NCI-H526 treated with DMSO at 0.1 percent for 48 hours (cell line): ENCODE measurements around the gene COL2A1.
"Not testable (repeated sequence)": the region's sequence is repeated elsewhere in the genome, so short reads cannot be mapped to it uniquely, and the experiment has no call there.

Experiments
- DNase-seq: peaks from one replicate; lab custom pipeline; 2025; lab: John Stamatoyannopoulos, UW

The COL2A1 gene

DNA sequence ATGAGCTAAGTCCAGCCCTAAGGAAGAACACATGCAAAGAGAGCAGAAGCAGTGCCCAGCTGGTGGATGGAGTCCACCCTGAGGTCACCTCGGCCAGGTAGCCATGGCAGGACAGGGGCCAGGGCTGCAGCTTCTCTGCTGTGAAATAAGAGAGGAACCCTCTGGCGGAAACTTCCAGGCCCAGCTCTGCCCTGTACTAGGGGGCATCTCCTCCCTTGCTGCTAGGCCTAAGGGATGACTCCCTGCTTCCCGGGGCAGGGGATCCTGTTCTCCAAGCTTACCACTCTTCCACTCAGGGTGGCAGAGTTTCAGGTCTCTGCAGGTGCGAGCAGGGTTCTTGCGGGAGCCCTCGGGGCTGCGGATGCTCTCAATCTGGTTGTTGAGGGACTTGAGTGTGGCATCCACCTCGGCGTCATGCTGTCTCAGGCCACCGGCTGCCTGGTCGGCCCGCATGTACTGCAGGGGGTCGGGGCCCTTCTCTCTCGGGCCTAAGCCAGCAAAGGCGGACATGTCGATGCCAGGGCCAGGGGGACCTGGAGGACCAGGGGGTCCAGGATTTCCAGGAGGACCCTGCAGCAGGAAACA, 29.1 kb downstream of the COL2A1 start:
- no peak for DNase-seq

DNA sequence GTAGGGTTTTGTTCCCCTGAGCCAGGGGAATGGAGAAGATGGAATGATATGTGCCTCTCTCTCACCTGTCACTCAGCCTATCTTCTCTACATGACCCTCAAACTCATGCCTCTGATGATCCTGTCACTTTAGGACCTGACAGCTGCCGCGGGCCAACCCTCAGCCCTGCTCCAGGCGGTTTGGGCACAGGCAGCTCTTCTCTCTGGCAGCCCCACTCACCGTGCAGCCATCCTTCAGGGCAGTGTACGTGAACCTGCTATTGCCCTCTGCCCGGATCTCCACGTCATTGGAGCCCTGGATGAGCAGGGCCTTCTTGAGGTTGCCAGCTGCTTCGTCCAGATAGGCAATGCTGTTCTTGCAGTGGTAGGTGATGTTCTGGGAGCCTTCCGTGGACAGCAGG, 30.4 kb downstream of the COL2A1 start:
- DNase-seq: no peak

DNA sequence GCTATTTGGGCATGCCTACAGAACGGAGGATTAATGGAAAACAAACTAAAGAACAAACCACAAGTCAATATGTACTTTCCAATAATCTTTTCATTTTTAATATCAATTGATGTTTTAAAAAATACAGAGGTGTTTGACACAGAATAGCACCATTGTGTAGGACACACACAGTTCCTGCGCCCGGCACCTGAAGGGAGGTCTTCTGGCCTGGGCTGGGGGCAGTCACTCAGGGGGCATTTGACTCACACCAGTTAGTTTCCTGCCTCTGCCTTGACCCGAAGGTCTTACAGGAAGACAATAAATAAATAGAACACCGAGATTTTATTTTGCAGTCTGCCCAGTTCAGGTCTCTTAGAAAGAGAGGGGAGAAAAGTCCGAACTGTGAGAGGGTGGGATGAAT, 31.4 kb downstream of the COL2A1 start:
- DNase-seq: no peak

DNA sequence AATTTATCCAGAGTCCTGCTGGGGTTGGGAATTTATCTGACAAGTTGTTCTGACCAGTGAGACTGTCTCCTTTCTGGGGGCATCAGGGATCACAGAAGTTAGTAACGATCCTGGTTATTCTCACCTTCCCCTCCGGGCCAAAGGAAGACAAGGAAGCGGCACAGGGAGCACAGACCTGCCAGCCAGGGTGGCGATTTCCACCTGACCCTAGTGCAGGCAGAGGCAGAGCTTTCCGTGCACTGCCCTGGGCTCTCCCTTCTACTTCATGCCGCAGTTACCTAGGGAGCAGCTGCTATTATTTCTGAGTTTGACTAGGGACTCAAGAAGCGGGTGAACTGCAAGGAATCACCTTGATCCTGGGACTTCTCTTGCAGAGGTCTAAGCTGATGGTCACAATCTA, 33.4 kb downstream of the COL2A1 start:
- no peak for DNase-seq

DNA sequence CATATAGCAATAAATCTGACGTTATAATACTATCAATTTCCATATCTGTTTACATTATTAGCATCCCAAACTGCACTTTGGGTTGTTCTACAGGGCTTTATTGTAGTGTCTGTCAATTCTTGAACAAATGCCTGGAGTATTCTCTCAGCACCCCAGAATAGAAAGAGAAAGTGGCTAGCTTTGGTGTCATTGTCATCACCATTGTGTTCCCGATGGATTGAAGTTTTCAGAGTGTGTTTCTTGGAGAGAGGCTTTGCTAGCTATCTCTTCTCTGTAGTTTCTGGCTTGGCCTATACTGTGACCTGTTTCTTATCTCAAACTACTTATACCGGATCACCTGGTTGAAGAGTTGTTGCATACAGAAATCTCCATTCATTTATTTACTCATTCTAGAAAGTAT, 34.4 kb downstream of the COL2A1 start:
- DNase-seq: no peak

DNA sequence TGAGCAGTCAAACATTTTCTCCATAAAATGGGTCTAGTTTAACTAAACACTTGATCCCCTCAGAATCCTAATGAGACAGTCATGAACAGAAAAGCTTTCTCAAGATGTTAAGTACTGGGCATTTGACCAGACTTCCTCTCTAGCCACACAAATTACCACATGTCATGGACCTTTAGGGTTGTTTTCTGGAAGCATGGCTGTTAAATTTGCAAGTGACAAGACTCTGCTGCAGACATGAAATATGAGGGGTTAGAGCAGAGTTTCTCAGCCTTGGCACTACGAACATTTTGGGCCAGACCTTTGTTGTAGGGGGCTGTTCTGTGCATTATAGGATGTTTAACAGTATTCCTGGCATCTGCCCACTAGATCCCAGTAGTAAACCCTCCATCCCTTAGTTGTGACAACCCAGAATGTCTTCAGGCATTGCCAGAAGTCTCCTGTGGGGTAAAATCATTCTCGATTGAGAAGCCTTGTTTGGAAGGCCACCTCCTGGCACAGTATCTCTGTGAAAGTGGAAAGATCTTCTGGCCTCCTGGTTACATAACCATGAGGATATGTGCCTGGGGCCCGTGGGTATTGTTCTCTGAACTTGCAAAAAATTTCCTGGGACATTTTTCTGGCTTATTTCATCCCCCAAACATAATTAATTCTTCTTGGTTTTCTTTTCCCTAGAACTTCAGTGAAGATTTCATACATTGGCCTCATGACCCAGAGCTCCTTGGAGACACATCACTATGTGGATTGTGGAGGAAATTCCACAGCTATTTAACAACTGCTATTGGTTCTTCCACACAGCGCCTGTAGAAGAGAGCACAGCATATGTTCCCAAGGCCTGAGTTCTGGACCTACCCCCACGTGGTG, 36.6 kb downstream of the COL2A1 start:
- DNase-seq: no peak

DNA sequence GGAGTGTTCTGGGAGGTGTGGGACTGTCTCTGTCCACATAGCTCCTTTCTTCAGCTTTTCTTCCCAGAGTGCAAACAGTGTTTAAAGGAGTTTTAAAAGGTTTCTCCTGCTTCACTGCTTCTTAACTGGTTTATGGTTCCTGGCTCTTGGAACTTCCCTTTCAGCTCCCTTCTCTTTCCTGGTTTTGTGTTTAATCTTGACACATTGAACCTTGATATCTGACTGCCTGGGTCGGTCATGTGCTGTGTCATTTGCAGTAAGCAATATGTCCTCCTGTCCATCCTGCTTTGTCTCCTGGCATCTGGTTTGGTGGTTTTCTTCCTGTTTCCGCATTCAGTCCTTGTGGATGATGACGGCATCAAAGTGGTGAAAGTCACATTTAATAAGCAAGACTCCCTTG, 38.7 kb downstream of the COL2A1 start:
- DNase-seq: no peak

DNA sequence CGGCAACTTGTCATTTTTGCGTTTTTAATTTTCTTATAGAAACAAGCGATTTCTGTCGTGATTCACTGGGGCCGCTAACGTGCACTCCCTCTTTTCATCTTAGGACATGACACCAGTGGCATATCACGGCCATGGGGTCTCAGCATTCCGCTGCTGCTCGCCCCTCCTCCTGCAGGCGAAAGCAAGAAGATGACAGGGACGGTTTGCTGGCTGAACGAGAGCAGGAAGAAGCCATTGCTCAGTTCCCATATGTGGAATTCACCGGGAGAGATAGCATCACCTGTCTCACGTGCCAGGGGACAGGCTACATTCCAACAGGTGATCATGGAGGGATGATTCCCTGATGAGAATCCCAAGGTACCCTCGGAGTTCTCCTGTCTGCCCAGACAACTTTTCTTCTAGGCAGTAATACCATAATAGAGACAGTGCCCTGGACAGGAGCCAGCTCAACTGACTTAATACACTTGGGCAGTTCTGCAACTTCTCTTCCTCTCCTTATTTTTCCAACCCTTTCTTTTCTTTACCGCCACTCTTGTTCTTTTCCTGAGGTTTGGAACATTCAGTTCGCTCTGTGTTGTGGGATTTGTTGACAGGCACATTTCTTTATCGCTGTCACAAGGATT, 40.1 kb downstream of the COL2A1 start:
- peak; percentile 25 for DNase-seq

DNA sequence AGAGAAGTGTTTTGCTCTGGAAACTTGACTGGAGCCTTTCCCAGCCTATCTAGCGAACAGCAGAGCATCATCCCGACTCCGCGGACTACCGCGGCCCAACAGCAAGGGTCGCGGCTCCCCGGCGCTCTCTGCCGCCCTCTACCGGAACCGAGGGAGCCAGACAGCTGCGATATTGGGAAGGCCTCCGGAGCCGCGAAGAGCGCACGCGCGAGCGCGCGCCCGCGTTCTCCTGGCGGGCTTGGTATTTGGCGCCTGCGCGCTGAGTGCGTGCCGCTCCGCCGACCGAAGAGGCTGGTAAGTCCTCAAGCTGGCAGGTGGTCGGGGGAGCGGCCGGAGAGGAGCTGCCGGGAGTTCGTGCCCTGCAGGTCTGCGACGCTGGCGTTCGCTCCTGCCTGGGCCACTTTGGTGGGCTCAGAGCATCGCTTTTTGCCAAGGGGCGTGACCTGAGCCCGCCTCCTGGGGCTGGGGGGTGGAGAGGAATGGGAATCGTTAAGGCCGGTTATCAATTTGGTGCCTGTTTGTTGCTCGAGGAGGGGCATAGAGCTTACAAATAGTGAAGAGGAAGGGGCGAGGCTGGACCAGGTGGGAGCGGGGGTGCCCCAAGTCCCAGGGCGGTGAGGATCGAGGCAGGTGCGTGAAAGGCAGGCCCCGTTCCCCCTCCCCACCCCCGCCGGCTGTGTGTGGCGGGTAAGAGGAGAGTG, 40.8 kb downstream of the COL2A1 start, which contains the start of gene TMEM106C:
Gene TMEM106C (plus strand): TSS at position 257 of the 701 bp plus-strand sequence. CDS start 641 bp downstream, outside the sequence.
- peak; percentile 83 for DNase-seq

DNA sequence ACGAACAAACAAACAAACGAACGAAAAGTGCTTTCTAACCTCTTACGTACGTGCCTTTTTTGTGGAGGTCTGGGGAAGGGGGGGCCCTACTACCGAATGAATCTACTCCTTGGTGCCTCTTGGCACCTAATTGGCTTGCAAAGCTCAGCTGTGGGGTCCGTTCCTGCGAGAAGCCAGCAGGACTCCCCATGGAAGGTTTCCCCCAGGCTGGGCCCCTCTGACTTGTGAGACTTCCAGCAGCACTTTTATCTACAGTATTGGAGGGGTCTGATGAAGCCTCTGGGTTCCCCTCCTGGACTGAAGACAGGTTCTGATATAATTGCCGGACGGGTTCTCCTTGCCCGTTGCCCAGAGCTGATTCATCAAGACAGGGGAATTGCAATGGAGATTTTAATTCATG, 42.1 kb downstream of the COL2A1 start:
- no peak for DNase-seq

DNA sequence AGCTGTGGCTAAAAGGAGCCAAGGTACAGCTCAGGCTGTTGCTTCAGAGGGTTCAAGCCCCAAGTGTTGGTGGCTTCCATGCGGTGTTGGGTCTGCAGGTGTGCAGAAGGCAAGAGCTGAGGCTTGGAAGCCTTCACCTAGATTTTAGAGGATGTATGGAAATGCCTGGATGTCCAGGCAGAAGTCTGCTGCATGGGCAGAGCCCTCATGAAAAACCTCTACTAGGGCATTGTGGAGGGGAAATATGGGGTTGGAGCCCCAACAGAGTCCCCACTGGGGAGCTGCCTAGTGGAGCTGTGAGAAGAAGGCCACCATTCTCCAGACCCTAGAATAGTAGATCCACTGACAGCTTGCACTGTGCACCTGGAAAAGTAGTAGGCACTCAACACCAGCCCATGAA, 46.6 kb downstream of the COL2A1 start:
- DNase-seq: not testable (repeated sequence)

DNA sequence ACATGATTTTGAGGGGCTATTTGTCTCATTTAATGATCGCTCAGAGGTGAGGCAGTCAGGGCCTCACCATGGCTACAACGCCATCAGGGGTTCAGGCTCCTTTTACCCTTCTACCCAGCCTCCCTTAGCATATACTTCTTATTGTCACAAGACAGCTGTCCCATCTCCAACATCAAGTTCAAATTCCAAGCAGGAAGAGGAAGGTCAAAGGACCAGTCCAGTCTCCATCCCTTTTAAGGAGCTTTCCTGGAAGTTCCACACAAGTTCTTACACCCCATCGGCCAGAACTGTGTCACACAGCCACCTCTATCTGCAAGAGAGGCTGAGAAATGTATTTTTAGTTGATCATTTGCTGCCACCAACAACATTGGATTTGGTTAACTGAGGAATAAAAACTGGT, 49.2 kb downstream of the COL2A1 start:
- DNase-seq: no peak

DNA sequence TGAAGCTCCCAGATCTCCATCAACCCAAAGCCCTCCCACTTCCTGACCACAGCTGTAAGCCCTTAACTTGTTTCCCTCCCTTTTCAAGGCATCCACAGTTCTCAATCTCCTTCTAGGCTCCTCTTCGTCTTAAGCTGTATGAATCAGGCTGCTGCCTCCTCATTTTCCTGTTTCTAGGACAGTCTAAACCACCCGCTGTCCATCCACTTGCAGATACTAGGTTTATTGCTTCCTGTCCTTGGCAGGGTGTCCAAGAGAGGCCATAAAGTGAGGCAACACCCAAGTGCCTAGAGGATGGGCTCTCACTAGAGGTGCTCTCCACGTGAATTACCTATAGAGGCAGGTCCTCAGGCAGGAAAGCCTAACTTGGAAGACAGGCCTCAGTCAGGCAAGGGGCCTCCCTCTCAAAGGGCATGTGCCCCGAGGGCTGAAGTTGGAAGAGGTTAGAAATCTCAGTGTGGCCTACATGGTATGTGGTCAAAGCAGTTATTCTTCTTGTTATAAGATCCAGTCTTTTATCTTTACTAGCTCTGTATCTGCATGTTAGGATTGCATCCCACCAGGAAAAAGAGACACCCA, 49.7 kb downstream of the COL2A1 start:
- DNase-seq: no peak

DNA sequence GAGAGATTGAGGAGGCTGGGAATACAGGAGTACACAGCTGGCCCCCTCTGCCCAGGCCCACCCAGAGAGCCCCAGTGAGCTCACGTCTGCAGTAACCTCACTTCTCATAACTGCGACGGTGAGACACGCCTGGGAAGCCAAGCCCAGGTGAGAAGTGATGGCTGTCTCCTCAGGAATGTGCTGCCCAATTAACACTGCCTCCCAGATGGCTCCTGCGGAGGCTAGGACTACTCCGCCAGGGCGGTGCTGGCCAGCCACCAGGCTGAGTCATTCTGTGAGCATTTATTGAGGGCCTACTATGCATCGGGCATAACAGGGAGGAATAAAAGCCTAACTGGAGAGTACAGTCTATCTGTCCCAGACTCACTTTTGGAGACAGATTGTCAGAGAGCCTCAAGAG, 50.2 kb downstream of the COL2A1 start:
- DNase-seq: no peak

DNA sequence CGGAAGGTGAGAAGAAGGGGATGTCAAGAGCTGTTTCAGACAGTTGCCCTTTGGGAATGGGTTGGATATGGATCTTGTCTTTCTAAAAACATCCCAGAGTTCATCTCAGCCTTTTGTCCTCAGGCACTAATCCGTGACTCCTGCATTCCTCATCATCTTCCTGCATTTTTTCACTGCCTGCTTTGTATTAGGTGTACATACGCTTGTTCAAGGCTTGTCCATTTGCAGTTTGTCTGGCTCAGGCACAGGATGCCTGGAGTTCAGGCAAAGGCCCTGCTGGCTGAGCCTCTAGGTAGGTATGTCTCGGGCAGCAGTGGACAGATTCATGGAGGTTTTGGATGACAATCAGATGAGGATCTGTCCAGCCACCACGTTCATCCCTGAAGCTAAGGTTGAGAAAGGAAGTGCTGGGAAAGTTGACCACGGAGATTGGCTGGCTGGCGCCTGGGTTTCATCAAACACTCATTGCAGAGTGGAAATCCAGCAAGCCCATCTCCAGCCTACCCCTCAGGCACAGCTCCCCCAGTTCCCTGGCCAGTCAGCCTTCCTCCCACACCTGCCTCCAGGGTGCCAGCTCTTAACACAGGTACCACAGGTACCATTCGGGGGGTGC, 53.3 kb downstream of the COL2A1 start:
- no peak for DNase-seq

DNA sequence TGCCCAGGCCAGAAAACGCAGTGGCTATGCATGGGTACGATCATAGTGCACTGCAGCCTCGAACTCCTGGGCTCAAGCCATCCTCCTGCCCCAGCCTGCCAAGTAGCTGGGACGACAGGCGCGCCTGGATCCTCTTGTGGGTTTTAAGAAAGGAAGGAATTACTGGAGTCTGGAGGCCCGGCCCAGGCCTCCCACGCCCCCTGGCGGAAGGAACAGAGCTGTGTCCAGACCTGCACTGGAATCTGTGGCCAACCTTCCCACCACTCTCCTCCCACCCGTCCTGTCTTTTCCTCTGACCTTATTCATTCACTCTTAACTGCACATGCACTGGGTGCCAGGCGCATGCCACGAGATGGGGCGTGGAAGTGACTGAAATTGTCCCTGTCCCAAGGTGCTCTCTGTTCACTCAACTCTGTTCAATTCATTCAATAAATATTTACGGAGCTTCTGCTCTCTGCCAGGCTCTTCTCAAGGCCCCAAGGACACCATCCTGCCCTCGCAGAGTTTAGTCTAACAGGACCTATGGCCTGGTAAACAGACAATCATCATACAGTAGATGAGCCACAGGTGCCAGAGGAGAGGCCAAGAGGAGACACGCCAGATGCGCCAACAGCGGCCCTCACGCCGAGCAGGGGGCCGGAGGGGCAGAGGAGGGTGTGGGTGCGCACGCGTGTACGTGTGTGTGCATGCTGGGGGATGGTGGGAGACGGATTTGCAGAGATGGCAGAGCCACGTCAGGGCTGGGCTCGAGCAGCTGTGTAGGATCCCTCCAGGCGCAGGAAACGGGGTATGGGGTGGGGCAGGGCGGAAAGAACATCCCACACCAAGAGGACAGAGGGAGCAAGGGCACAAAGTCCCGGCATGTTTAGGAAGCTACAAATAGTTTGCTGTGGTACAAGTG, 54.6 kb downstream of the COL2A1 start:
- DNase-seq: peak; percentile 48

DNA sequence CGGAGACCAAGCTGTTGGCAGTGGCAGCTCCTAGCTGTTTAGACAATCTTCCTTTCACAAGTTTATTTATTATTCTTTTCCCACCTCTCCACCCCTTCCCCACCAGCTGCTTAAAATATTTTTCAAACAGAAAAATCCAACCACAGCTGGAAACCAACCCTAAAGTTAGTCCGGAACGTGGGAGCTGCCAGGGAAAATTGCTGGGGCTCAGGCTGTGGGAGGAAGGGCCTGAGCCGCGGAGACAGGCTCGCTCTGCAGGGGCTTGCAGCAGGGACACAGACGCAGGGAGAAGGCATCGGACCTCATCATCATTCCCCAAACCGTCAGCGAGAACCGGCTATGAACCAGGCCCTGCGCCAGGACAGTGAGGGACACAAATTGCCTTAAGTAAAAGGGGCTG, 56.9 kb downstream of the COL2A1 start:
- DNase-seq: no peak

DNA sequence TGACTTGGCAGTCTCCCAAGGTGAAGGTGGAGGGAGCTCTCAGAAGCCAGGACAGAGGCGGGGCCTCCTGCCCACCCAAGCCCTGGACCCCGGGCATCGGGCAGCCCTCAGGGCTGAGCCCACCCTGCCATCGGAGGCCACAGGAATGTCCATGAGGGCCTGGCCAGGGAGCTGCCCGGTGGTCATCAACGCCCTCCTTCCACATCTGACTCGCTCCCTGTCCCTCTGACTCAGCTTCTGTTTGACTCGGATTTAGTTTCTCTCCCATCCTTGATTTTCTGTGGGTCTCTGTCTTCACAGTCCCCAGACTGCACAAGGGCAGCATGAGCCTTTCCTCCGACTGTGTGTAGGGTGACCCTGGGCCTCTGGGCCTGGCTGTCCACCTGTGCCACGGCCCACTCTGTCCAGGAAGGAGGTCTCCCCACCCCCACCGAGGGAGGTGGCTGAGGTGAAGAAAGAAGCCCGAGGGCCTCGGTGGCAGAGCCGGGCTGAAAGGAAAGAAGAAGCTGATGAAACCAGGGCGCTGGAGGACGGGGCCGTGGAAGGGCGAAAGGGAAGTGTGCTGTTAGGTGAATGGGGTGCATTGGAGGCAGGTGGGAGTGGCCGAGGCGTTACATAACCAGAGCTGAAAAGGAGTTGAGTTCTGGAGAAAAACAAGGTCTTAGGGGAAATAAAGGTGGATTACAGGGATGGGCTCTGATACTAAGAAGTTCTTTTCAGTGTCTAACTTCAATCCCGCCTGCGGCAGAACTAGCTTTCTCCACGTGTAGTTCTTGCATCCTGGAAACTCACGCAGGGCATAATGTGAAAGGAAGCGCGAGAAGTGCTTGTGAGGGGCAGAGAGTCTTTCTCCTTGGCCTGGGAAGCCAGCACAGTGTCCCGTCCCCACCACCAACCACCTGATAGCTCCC, 57.6 kb downstream of the COL2A1 start:
- DNase-seq: no peak

DNA sequence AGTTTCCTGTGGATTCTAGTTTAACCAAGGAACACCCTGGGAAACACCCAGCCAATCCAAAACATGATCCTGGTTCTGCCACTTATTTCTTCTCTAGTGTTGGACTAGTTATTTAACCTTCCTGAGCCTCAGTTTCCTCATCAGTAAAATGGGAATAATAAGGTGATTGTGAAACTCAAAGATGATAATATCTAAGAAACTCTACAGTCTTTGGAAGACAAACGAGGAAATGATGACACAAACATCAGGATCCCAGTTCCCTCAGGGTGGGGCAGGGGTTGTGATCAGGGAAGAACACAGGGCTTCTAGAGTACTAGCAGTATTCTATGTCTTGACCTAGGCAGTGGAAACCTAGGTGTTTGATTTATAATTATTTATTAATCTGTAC, 58.9 kb downstream of the COL2A1 start:
- no peak for DNase-seq
